ENCODE measurements around the gene EIF4B. TPM values are rescaled to one million over a fixed set of nuclear protein-coding genes. Genes with fewer than 3 reads are reported as not detected.

EIF4B gene
- total RNA-seq, 1 donor, result 849 TPM

DNA sequence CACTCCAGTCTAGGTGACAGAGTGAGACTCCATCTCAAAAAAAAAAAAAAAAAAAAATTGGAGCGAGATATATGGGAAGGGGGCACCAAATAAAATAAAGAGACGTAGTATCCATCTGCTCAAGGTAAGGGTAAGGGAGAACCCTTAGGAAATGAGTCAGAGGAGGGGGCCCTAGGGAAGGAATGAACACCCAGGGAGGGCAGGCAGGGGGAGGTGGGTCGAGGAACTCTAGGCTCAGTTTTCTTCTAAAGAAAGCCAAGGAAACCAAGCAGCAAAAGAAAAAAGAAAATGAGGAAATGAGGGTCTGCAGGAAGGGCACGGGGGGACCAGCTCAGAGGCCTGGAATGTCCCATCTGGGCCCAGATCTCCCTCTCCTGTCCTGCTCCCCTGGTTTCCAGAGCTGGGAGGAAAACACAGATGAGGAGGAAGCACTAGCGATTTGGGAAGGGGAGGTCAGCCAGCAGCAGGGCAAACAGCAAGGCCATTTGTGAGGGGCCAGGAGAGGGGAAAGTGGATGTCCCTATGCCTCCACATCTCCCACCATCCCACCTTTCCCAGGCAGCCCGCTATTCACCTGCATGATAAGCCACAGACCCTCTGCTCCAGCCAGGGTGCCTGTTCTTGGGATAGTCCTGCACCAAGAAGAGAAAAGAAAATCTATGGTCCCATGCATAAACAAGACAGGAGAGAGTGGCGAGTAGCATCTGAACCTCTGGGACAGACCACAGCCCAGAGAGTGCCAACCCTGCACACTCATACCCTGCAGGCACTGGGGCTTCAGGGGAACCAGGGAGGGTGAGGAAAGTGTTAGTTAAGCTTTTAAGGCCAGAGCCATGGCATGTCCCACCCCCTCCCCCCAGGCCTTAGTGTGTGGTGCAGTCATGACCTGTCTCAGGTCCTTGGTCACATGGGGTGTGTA, 61.1 kb downstream of the EIF4B start:
- no peak for DNase-seq (ENCODE audit: low read depth)
- no peak for TF ChIP-seq CTCF (IDR thresholded peaks at IDR 0.05; ENCODE audit: insufficient read depth, low read depth, low read length)
- H3K4me3 ChIP-seq (ENCODE audit: low read depth, low read length), result no peak overlapping the region

- no peak for TF ChIP-seq CTCF (IDR thresholded peaks at IDR 0.05; ENCODE audit: insufficient read depth, low read depth, low read length)
- no peak overlapping the region for H3K4me3 ChIP-seq (ENCODE audit: low read depth, low read length)
- no peak for DNase-seq (ENCODE audit: low read depth)
These were observed 61.9 kb downstream of the EIF4B start for GRCh38 chr12:53067993-53068770.

- no peak for TF ChIP-seq CTCF (IDR thresholded peaks at IDR 0.05; ENCODE audit: insufficient read depth, low read depth, low read length)
- no peak overlapping the region for H3K4me3 ChIP-seq (ENCODE audit: low read depth, low read length)
- no peak for DNase-seq (ENCODE audit: low read depth)
These were observed 62.7 kb downstream of the EIF4B start for GRCh38 chr12:53068811-53069585.

DNA sequence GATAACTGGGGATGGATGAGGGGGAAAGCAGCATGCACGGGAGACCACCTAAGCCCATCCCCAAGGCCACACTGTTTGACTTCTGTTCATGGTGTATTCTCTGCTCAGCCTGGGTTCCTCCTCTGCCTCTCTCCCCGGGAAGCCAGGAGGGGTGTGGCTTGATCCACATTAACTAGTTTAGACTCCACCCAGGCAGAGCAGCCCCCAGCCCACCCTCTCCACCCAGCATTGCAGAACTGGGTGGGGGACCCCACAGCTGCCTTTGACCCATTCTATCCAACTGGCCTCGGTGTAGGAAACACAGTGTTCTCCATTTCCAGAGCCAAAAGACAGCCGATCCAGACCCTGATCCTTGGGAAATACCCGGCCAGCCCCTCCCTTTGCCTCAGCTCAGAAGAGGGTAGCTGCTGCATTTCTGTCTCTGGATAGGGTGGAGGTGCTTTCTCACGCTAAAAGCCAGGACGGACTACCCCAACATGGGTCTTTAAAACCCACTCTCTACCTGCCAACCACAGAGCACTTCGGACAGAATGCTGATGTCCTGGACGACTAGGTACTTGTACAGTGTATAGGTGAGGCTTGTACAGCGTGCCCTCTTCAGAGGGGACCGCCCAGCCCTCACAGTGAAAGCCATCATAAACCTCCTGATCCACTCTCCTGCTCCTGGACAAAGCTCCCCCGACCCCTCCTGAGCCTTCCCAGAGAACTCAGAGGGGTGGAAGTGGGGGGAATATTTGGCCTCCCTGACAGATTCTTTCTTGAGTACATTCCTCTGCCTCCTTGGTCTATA, 63.6 kb downstream of the EIF4B start:
- H3K4me3 ChIP-seq (ENCODE audit: low read depth, low read length), result no peak overlapping the region
- no peak for TF ChIP-seq CTCF (IDR thresholded peaks at IDR 0.05; ENCODE audit: insufficient read depth, low read depth, low read length)
- no peak for DNase-seq (ENCODE audit: low read depth)

DNA sequence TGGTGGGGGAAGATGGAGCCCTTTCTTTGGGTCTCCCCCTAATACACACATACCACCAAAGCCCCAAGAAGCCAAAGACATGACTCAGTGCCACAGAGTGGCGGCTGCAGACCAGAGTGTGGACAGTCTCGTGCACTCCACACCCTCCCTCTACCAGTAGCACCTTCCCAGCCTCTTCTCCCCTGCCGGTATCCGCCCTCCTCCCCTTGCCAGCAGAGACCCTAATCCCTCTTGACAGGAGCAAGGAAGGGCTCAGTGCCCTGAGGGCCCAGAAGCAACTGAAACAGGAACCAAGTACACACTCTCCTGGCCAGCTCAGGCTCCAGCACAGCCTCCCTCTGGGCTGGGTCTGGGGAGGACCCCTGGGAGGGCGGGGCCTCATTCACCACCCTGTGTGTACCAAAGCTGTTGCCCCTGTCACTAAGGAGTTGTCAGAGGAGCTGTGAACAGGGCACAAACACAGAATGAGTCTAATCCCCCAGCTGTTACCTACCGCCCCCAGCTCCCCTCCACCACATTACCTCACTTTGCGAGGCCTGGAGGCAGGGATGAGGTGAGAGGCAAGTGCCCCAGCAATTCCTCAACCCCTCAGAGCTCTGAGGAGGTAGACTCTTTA, 64.7 kb downstream of the EIF4B start:
- no peak for DNase-seq (ENCODE audit: low read depth)
- H3K4me3 ChIP-seq (ENCODE audit: low read depth, low read length), result no peak overlapping the region

More for the DNA sequence above, 64.7 kb downstream of the EIF4B start:
- no peak for TF ChIP-seq CTCF (IDR thresholded peaks at IDR 0.05; ENCODE audit: insufficient read depth, low read depth, low read length)

Data from fibroblast of villous mesenchyme (primary cell).